ENCODE measurements around the gene NR3C2. TPM values are rescaled to one million over a fixed set of nuclear protein-coding genes. Genes with fewer than 3 reads are reported as not detected.
A peak's percentile ranks its signal among the peaks of the same experiment; 100 is the strongest.

Gene NR3C2
- polyA plus RNA-seq, 4 donors: 6.0 to 10.5 (median 9.2) TPM

GRCh38 chr4:148067301-148067916 is 374.8 kb downstream of the NR3C2 start:
- Histone ChIP-seq H3K36me3 (ENCODE audit: control insufficient read depth in 3 of 3, insufficient read depth in 2 of 3, low read depth in 1 of 3, low read length in 3 of 3) (peaks cover 0 to 43% (median 0%) of the 10 kb centered on the region in 3 donors), H3K4me1 (ENCODE audit: control insufficient read depth in 3 of 3, insufficient read depth in 2 of 3, low read depth in 1 of 3, low read length in 2 of 3) (peaks cover 0 to 5% (median 3%) of the 10 kb centered on the region in 3 donors), H3K4me3 (ENCODE audit: low read depth in 1 of 3, low read length in 3 of 3) (no peak overlapping the region), H3K27ac (ENCODE audit: low read depth in 1 of 3, low read length in 2 of 3) (no peak overlapping the region), H3K9me3 (ENCODE audit: control insufficient read depth in 2 of 2, insufficient read depth in 1 of 2, low read depth in 1 of 2, low read length in 1 of 2) (no peaks in the 10 kb centered on the region), H3K27me3 (ENCODE audit: control insufficient read depth in 3 of 3, insufficient read depth in 3 of 3, low read length in 3 of 3) (no peaks in the 10 kb centered on the region)
- no peak for FAIRE-seq
- DNase-seq: no peak
- 83 to 93% (median 84%) methylated on average over 6 of the region's 6 CpGs for WGBS, 3 donors

- WGBS, 3 donors: 66 to 96% (median 89%) methylated on average over 5 of the region's 5 CpGs
- no peak overlapping the region for H3K4me3 ChIP-seq (ENCODE audit: low read depth in 1 of 3, low read length in 3 of 3)
- peaks cover 0 to 19% (median 6%) of the 10 kb centered on the region in 3 donors for H3K4me1 ChIP-seq (ENCODE audit: control insufficient read depth in 3 of 3, insufficient read depth in 2 of 3, low read depth in 1 of 3, low read length in 2 of 3)
- H3K36me3 ChIP-seq (ENCODE audit: control insufficient read depth in 3 of 3, insufficient read depth in 2 of 3, low read depth in 1 of 3, low read length in 3 of 3): peaks cover 0 to 35% (median 0%) of the 10 kb centered on the region in 3 donors
- no peak overlapping the region for H3K27ac ChIP-seq (ENCODE audit: low read depth in 1 of 3, low read length in 2 of 3)
- DNase-seq (peak in 1 of 2 donors; percentile 23), FAIRE-seq (no peak)
- no peaks in the 10 kb centered on the region for H3K9me3 ChIP-seq (ENCODE audit: control insufficient read depth in 2 of 2, insufficient read depth in 1 of 2, low read depth in 1 of 2, low read length in 1 of 2)
- no peaks in the 10 kb centered on the region for H3K27me3 ChIP-seq (ENCODE audit: control insufficient read depth in 3 of 3, insufficient read depth in 3 of 3, low read length in 3 of 3)
Observed at GRCh38 chr4:148065075-148065474, 377.1 kb downstream of the NR3C2 start.

- no peaks in the 10 kb centered on the region for H3K27me3 ChIP-seq (ENCODE audit: control insufficient read depth in 3 of 3, insufficient read depth in 3 of 3, low read length in 3 of 3)
- H3K4me1 ChIP-seq (ENCODE audit: control insufficient read depth in 3 of 3, insufficient read depth in 2 of 3, low read depth in 1 of 3, low read length in 2 of 3): peaks cover 0 to 19% (median 6%) of the 10 kb centered on the region in 3 donors
- DNase-seq (no peak), FAIRE-seq (no peak)
- H3K4me3 ChIP-seq (ENCODE audit: low read depth in 1 of 3, low read length in 3 of 3): no peak overlapping the region
- no peaks in the 10 kb centered on the region for H3K9me3 ChIP-seq (ENCODE audit: control insufficient read depth in 2 of 2, insufficient read depth in 1 of 2, low read depth in 1 of 2, low read length in 1 of 2)
- H3K27ac ChIP-seq (ENCODE audit: low read depth in 1 of 3, low read length in 2 of 3): no peak overlapping the region
- peaks cover 0 to 35% (median 0%) of the 10 kb centered on the region in 3 donors for H3K36me3 ChIP-seq (ENCODE audit: control insufficient read depth in 3 of 3, insufficient read depth in 2 of 3, low read depth in 1 of 3, low read length in 3 of 3)
- 87 to 97% (median 94%) methylated on average over 9 of the region's 9 CpGs for WGBS, 3 donors
Observed at GRCh38 chr4:148064451-148064850, 377.8 kb downstream of the NR3C2 start.

GRCh38 chr4:148062301-148062950 is 379.8 kb downstream of the NR3C2 start:
- no peak for DNase-seq
- Histone ChIP-seq H3K27me3 (ENCODE audit: control insufficient read depth in 3 of 3, insufficient read depth in 3 of 3, low read length in 3 of 3) (no peaks in the 10 kb centered on the region), H3K36me3 (ENCODE audit: control insufficient read depth in 3 of 3, insufficient read depth in 2 of 3, low read depth in 1 of 3, low read length in 3 of 3) (peaks cover 0 to 26% (median 0%) of the 10 kb centered on the region in 3 donors), H3K4me1 (ENCODE audit: control insufficient read depth in 3 of 3, insufficient read depth in 2 of 3, low read depth in 1 of 3, low read length in 2 of 3) (peaks cover 0 to 19% (median 5%) of the 10 kb centered on the region in 3 donors), H3K27ac (ENCODE audit: low read depth in 1 of 3, low read length in 2 of 3) (no peak overlapping the region), H3K9me3 (ENCODE audit: control insufficient read depth in 2 of 2, insufficient read depth in 1 of 2, low read depth in 1 of 2, low read length in 1 of 2) (no peaks in the 10 kb centered on the region), H3K4me3 (ENCODE audit: low read depth in 1 of 3, low read length in 3 of 3) (no peak overlapping the region)
- 28 to 61% (median 36%) methylated on average over 10 of the region's 10 CpGs for WGBS, 3 donors
- no peak for FAIRE-seq

GRCh38 chr4:148061795-148062194 is 380.4 kb downstream of the NR3C2 start:
- FAIRE-seq (no peak), DNase-seq (peak; percentile 72 to 84)
- H3K4me1 ChIP-seq (ENCODE audit: control insufficient read depth in 3 of 3, insufficient read depth in 2 of 3, low read depth in 1 of 3, low read length in 2 of 3): peaks cover 0 to 19% (median 5%) of the 10 kb centered on the region in 3 donors
- 16 to 54% (median 35%) methylated on average over 8 of the region's 8 CpGs for WGBS, 3 donors
- no peaks in the 10 kb centered on the region for H3K9me3 ChIP-seq (ENCODE audit: control insufficient read depth in 2 of 2, insufficient read depth in 1 of 2, low read depth in 1 of 2, low read length in 1 of 2)
- H3K27me3 ChIP-seq (ENCODE audit: control insufficient read depth in 3 of 3, insufficient read depth in 3 of 3, low read length in 3 of 3): no peaks in the 10 kb centered on the region
- no peak overlapping the region for H3K4me3 ChIP-seq (ENCODE audit: low read depth in 1 of 3, low read length in 3 of 3)
- H3K36me3 ChIP-seq (ENCODE audit: control insufficient read depth in 3 of 3, insufficient read depth in 2 of 3, low read depth in 1 of 3, low read length in 3 of 3): peaks cover 0 to 22% (median 0%) of the 10 kb centered on the region in 3 donors
- no peak overlapping the region for H3K27ac ChIP-seq (ENCODE audit: low read depth in 1 of 3, low read length in 2 of 3)

- no peak for FAIRE-seq
- peaks cover 0 to 16% (median 0%) of the 10 kb centered on the region in 3 donors for H3K36me3 ChIP-seq (ENCODE audit: control insufficient read depth in 3 of 3, insufficient read depth in 2 of 3, low read depth in 1 of 3, low read length in 3 of 3)
- 15 to 36% (median 17%) methylated on average over 4 of the region's 4 CpGs for WGBS, 3 donors
- H3K4me1 ChIP-seq (ENCODE audit: control insufficient read depth in 3 of 3, insufficient read depth in 2 of 3, low read depth in 1 of 3, low read length in 2 of 3): peaks cover 0 to 19% (median 6%) of the 10 kb centered on the region in 3 donors
- H3K27ac ChIP-seq (ENCODE audit: low read depth in 1 of 3, low read length in 2 of 3): no peak overlapping the region
- no peaks in the 10 kb centered on the region for H3K9me3 ChIP-seq (ENCODE audit: control insufficient read depth in 2 of 2, insufficient read depth in 1 of 2, low read depth in 1 of 2, low read length in 1 of 2)
- H3K27me3 ChIP-seq (ENCODE audit: control insufficient read depth in 3 of 3, insufficient read depth in 3 of 3, low read length in 3 of 3): no peaks in the 10 kb centered on the region
- DNase-seq: peak in 1 of 2 donors; percentile 31
- H3K4me3 ChIP-seq (ENCODE audit: low read depth in 1 of 3, low read length in 3 of 3): no peak overlapping the region
Observed at GRCh38 chr4:148061141-148061481, 381.1 kb downstream of the NR3C2 start.

GRCh38 chr4:148060264-148061140 is 381.7 kb downstream of the NR3C2 start:
- peaks cover 0 to 19% (median 6%) of the 10 kb centered on the region in 3 donors for H3K4me1 ChIP-seq (ENCODE audit: control insufficient read depth in 3 of 3, insufficient read depth in 2 of 3, low read depth in 1 of 3, low read length in 2 of 3)
- H3K27me3 ChIP-seq (ENCODE audit: control insufficient read depth in 3 of 3, insufficient read depth in 3 of 3, low read length in 3 of 3): no peaks in the 10 kb centered on the region
- FAIRE-seq (no peak), DNase-seq (peak in 1 of 2 donors; percentile 66)
- peaks cover 0 to 16% (median 0%) of the 10 kb centered on the region in 3 donors for H3K36me3 ChIP-seq (ENCODE audit: control insufficient read depth in 3 of 3, insufficient read depth in 2 of 3, low read depth in 1 of 3, low read length in 3 of 3)
- WGBS, 3 donors: 65 to 67% (median 65%) methylated on average over 13 of the region's 13 CpGs
- H3K4me3 ChIP-seq (ENCODE audit: low read depth in 1 of 3, low read length in 3 of 3): no peak overlapping the region
- no peaks in the 10 kb centered on the region for H3K9me3 ChIP-seq (ENCODE audit: control insufficient read depth in 2 of 2, insufficient read depth in 1 of 2, low read depth in 1 of 2, low read length in 1 of 2)
- no peak overlapping the region for H3K27ac ChIP-seq (ENCODE audit: low read depth in 1 of 3, low read length in 2 of 3)

- H3K9me3 ChIP-seq (ENCODE audit: control insufficient read depth in 2 of 2, insufficient read depth in 1 of 2, low read depth in 1 of 2, low read length in 1 of 2): no peaks in the 10 kb centered on the region
- H3K27me3 ChIP-seq (ENCODE audit: control insufficient read depth in 3 of 3, insufficient read depth in 3 of 3, low read length in 3 of 3): no peaks in the 10 kb centered on the region
- DNase-seq (peak in 1 of 2 donors; percentile 67), FAIRE-seq (no peak)
- H3K4me1 ChIP-seq (ENCODE audit: control insufficient read depth in 3 of 3, insufficient read depth in 2 of 3, low read depth in 1 of 3, low read length in 2 of 3): peaks cover 0 to 19% (median 6%) of the 10 kb centered on the region in 3 donors
- H3K27ac ChIP-seq (ENCODE audit: low read depth in 1 of 3, low read length in 2 of 3): no peak overlapping the region
- H3K4me3 ChIP-seq (ENCODE audit: low read depth in 1 of 3, low read length in 3 of 3): no peak overlapping the region
- 27 to 65% (median 44%) methylated on average over 10 of the region's 10 CpGs for WGBS, 3 donors
- H3K36me3 ChIP-seq (ENCODE audit: control insufficient read depth in 3 of 3, insufficient read depth in 2 of 3, low read depth in 1 of 3, low read length in 3 of 3): peaks cover 0 to 16% (median 0%) of the 10 kb centered on the region in 3 donors
Observed at GRCh38 chr4:148059617-148060180, 382.5 kb downstream of the NR3C2 start.
